ENCODE measurements around the gene RIMBP2.

DNA sequence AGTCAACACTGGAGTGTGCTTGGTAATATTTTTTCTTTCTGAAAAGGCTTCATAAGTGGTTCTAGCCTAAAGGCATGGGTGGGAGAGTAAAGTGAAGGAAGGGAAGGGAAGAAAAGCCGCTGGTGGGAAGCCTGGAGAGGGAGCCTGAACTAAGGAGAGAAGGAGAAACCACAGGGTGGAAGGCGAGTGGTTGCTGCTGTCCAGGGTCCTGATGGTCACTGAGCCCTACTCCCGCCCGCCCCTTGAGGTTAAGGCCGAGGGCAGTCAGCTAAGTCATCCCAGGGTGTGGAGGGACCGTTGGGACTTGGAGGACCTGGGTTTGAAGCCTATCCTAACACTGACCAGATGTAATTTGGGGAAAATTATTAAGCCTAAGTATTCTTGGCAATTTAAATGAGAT lies 189.3 kb downstream of the RIMBP2 start:
- TF ChIP-seq, protein P1, sequence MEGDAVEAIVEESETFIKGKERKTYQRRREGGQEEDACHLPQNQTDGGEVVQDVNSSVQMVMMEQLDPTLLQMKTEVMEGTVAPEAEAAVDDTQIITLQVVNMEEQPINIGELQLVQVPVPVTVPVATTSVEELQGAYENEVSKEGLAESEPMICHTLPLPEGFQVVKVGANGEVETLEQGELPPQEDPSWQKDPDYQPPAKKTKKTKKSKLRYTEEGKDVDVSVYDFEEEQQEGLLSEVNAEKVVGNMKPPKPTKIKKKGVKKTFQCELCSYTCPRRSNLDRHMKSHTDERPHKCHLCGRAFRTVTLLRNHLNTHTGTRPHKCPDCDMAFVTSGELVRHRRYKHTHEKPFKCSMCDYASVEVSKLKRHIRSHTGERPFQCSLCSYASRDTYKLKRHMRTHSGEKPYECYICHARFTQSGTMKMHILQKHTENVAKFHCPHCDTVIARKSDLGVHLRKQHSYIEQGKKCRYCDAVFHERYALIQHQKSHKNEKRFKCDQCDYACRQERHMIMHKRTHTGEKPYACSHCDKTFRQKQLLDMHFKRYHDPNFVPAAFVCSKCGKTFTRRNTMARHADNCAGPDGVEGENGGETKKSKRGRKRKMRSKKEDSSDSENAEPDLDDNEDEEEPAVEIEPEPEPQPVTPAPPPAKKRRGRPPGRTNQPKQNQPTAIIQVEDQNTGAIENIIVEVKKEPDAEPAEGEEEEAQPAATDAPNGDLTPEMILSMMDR (IDR thresholded peaks at IDR 0.05): no peak
- TF ChIP-seq POLR2A (IDR thresholded peaks at IDR 0.05; ENCODE audit: low read depth) (no peak), POLR2AphosphoS5 (IDR thresholded peaks at IDR 0.05) (no peak)
